PFSK-1 (cell line): ENCODE results near the gene ADAM10.

ENCODE experiments used
- POLR2AphosphoS5 ChIP-seq: IDR thresholded peaks from 2 replicates; pipeline ENCODE4 v1.6.1; 2012; ENCODE audit warnings: low read depth, mild to moderate bottlenecking, control low read depth, low read length, moderate library complexity
- TF ChIP-seq, protein P1 (sequence below), 2 experiments: IDR thresholded peaks; 2 replicates each; pipeline versions ENCODE4 v1.6.1 to v1.8.0; 2011 to 2012; ENCODE audit warnings: low read depth in 2 of 2, low read length in 2 of 2, control low read depth in 1 of 2, inconsistent platforms in 1 of 2, mild to moderate bottlenecking in 1 of 2, moderate library complexity in 1 of 2; ENCODE audit not compliant: insufficient read depth in 1 of 2

DNA sequence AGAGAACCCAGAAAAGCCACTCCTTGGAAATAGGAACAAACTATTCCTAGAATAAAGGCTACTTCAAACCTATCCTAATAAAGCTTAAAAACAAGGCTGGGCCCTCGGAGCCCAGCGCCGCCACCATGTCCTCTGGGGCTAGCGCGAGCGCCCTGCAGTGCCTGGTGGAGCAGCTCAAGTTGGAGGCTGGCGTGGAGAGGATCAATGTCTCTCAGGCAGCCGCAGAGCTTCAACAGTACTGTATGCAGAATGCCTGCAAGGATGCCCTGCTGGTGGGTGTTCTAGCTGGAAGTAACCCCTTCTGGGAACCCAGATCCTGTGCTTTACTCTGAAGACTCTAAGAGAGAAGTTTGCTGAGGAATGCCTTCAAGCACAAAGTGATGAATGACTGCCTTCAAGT, 63.2 kb downstream of the ADAM10 start:
- TF ChIP-seq, protein P1, sequence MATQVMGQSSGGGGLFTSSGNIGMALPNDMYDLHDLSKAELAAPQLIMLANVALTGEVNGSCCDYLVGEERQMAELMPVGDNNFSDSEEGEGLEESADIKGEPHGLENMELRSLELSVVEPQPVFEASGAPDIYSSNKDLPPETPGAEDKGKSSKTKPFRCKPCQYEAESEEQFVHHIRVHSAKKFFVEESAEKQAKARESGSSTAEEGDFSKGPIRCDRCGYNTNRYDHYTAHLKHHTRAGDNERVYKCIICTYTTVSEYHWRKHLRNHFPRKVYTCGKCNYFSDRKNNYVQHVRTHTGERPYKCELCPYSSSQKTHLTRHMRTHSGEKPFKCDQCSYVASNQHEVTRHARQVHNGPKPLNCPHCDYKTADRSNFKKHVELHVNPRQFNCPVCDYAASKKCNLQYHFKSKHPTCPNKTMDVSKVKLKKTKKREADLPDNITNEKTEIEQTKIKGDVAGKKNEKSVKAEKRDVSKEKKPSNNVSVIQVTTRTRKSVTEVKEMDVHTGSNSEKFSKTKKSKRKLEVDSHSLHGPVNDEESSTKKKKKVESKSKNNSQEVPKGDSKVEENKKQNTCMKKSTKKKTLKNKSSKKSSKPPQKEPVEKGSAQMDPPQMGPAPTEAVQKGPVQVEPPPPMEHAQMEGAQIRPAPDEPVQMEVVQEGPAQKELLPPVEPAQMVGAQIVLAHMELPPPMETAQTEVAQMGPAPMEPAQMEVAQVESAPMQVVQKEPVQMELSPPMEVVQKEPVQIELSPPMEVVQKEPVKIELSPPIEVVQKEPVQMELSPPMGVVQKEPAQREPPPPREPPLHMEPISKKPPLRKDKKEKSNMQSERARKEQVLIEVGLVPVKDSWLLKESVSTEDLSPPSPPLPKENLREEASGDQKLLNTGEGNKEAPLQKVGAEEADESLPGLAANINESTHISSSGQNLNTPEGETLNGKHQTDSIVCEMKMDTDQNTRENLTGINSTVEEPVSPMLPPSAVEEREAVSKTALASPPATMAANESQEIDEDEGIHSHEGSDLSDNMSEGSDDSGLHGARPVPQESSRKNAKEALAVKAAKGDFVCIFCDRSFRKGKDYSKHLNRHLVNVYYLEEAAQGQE (IDR thresholded peaks at IDR 0.05; ENCODE audit: insufficient read depth in 1 of 2, low read depth in 2 of 2, low read length in 2 of 2): no peak
- TF ChIP-seq POLR2AphosphoS5: no peak
